GM12874 (cell line): ENCODE data around the gene PAEP.
"Not testable (repeated sequence)": the region's sequence is repeated elsewhere in the genome, so short reads cannot be mapped to it uniquely, and the experiment has no call there.

Experiments
- TF ChIP-seq, protein P1 (sequence below): IDR thresholded peaks from 2 replicates; pipeline ENCODE4 v1.5.1; 2011; ENCODE audit warnings: low read depth, mild to moderate bottlenecking, control low read depth, low read length, moderate library complexity; ENCODE audit not compliant: insufficient read depth

The PAEP gene

DNA sequence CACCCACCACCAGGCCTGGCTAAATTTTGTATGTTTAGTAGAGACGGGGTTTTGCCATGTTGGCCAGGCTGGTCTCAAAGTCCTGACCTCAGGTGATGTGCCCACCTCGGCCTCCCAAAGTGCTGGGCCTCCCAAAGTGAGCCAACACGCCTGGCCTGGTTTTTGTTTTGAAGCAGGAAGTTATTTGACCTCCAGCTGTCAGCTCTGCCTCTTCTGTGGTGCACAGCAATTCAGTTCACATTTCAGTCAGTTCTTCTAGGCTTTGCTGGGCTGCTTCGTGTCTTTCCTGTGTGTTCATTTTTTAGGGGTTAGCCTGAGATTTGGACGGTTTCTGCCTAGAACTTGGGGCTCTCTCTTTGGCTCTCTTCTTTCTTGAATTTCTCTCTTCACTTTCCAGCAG lies 31.4 kb upstream of the PAEP start:
- TF ChIP-seq, protein P1, sequence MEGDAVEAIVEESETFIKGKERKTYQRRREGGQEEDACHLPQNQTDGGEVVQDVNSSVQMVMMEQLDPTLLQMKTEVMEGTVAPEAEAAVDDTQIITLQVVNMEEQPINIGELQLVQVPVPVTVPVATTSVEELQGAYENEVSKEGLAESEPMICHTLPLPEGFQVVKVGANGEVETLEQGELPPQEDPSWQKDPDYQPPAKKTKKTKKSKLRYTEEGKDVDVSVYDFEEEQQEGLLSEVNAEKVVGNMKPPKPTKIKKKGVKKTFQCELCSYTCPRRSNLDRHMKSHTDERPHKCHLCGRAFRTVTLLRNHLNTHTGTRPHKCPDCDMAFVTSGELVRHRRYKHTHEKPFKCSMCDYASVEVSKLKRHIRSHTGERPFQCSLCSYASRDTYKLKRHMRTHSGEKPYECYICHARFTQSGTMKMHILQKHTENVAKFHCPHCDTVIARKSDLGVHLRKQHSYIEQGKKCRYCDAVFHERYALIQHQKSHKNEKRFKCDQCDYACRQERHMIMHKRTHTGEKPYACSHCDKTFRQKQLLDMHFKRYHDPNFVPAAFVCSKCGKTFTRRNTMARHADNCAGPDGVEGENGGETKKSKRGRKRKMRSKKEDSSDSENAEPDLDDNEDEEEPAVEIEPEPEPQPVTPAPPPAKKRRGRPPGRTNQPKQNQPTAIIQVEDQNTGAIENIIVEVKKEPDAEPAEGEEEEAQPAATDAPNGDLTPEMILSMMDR, result no peak

DNA sequence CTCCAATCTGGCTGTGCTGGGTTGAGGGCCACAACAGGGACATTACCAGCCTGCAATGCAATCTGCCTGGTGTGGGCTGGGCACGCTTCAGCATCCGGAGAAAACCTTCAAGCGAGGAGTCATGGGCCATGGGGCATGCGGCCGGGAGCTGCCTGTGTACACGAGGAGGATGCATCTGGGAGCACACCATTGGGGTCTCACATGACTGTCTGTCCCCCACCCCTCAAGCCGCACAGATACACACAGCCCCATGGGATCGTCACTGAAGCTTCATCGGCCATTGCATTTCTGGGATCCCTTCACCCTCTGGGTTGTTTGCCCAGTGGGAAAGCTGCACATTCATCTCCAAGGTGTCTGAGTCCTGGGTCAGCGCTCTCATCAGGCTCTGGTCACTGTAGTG lies 30.5 kb upstream of the PAEP start:
- TF ChIP-seq, protein P1, result no peak

DNA sequence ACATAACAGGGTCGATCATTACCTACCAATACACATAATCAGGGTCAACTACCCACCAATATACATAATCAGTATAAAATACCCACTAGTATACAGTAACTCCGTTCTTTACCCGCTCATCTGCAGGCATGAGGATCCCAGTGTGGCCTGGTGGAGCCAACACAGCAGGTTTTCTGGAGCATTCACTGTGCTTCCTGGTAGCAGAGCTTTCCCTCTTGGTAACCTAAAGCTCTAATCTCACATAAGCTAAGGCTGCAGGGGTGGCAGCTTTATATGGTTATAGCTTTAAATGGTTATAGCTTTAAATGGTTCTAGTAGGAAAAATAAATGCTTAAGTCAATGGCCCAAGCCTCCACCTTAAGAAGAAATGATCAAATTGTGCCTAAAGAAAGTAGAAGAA lies 28.4 kb upstream of the PAEP start:
- TF ChIP-seq, protein P1, result no peak

DNA sequence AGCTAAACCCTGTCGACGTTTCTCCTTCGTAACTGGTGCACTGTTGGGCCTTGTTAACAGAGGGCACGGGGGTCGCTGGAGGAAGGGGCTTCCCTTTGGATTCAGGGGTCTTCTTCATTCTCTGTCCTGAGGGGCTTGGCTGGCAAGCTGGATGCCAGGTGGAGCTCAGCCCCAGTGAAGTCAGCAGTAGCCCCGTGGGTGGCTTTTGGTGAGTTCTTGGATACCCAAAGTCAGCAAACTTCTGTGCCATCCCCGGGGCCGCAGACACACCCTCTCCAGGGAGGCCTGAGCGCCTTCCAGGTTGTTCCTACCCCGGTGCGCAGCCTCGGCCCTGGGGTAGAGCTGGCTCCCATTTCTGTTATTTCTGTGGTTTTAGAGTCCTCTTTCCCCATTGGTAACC lies 27.9 kb upstream of the PAEP start:
- TF ChIP-seq, protein P1, result no peak

DNA sequence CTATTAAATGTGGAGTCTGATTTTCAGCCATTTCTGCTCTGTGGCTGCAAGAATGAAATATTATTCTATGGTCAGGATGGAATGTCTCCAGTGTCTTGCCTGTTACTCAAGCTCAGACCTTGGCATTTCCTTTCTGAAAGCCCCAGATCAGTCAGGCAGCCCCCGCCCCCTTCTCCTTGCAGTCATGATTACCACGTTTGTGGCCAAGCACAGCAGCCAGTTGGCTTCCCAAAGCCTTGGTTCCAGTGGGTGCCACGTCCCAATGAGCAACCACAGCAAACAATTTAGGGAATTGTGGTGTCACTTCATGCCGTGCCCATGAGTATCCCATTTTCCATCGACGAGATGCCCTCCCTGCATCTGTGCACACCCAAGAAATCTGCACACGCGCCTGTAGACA lies 25.3 kb upstream of the PAEP start:
- TF ChIP-seq, protein P1, result no peak

DNA sequence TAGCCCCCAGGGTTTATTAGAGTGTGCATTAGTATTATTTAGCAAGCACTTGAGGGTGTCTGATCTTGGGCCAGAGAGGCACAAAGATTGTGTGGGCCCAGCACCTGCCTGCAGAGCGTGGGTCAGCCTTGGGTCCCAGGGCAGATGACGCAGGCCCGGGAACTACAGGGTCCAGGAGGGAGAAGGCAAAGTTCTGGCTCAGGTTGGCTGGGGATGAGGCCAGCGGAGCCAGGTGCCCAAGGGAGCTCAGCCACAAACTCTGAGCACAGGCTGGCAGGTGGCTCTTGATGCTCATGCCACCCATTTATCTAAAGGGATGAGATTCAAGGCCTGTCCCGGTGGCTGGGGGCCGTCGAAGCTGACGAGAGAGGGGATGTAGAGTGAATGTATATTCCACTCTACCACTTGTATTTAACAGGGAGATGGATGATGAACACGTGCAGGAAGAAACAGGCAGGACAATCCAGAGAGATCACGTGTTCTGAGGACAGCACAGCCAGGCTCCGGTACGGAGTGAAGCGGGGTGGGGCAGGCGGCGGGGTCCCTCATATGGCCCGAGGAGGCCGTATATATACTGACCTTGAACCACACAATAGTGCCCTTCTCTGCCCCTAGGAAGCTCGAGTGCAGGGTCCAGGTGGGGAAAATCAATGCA lies 16.4 kb upstream of the PAEP start:
- TF ChIP-seq, protein P1, result no peak

DNA sequence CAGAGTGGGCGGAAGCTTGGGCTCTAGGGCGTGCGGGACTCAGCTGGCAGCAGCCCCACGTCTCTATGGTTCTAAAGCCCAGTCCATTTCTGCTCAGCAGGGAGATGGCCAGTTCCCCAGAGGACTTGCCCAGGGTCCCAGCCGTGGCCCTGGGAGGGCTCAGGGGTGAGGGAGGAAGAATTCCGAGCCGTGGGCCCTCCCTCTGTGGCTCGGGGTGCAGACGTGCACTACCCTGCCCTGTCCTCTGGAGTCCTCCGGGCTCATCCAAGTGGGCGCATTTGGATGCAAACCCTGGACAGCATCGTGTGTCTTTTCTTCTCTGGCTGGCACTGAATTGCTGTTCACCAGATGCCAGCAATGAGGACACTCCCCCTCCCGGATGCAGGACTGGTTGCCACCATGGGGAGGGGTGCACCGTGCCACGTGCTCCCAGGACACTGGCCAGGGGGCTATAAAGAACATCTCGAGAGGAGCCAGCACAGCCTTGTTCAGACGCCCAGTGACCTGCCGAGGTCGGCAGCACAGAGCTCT lies 15.8 kb upstream of the PAEP start, which contains the start of gene OBP2A:
Gene OBP2A (plus strand): TSS at position 481 of the 531 bp plus-strand sequence. CDS start 55 bp downstream, outside the sequence.
- TF ChIP-seq, protein P1, result not testable (repeated sequence)
